ENCODE measurements around the gene DIDO1.

GRCh38 chr20:62905536-62906117 is 20.7 kb downstream of the DIDO1 start:
- TF ChIP-seq CTCF (IDR thresholded peaks at IDR 0.05) = no peak
- TF ChIP-seq POLR2A (IDR thresholded peaks at IDR 0.05) = no peak
- TF ChIP-seq POLR2AphosphoS5 (IDR thresholded peaks at IDR 0.05) = no peak
